C1 segment of cervical spinal cord (tissue), 14 donors: ENCODE data around the gene TTC22.
A peak's percentile ranks its signal among the peaks of the same experiment; 100 is the strongest.

Experiments
- DNase-seq, 14 donors: peaks; one replicate each; lab custom pipeline; 2025; lab: John Stamatoyannopoulos, UW

Gene TTC22

DNA sequence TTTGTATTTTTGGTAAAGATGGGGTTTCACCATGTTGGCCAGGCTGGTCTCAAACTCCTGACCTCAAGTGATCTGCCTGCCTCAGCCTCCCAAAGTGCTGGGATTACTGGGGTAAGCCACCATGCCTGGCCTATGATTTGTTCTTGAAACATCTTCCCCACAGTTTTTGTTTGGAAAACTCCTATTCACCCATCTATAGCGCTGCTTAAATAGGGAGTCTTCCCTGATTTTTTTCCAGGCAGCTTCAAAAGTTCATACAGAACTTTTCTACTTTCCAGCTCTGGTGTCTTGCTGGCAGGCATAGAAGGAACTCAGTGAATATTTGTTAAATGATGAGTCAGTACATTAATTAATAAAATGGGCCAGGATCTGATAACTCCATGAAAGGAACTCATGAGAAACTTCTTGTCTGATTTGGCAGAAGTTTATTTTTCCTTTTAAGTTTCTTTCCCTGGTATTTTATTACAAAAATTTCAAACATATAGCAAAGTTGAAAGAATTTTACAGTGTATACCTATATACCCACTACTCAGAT is 33.0 kb upstream of the TTC22 start:
- no peak for DNase-seq

- DNase-seq, result no peak
These were observed 32.0 kb upstream of the TTC22 start for GRCh38 chr1:54833121-54833520.

DNA sequence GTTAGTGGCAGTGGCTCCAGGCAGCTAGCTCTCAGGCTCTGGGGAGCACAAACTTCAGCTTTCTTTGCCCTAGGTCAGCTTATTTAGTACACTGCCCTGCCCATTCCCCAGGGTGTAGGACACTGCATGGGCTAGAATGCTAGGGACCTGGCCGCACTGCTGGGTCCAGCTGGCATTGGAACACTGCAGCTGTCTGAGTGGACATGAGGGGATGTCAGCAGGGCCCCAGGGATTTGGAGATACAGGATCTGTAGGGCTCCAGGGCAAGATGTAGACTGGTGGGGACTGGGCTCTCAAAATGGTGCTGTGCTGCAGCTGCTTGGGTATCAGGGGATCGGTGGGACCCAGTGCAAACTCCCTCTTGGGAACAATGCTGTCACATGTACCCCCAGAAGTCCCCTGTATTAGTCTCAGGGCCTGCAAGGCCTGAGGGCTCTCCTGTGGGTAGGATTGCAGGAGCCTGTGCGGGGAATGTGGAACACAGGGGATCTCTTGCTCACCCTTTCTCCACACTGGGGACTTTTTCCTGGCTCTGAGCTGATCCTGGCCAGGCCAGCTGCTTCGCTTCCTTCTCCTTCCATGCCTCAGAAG is 25.2 kb upstream of the TTC22 start:
- no peak for DNase-seq

DNA sequence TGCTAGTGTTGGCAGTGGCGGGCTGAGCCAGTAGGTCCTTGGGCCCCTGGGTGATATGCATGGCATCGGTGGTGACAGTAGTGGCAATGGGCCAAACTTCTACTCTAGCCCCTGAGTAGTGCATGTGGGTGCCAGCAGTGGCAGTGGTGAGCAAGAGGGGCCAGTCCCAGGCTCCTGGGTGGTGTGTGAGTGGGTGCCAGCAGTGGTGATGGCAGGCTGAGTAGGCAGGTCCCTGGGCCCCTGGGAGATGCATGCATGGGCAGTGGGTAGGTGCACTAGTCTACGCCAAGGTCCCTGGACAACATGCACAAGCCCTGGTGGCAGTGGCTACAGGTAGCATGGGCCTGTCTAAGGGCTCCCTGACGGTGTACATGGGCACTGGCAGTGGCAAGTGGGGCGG is 24.6 kb upstream of the TTC22 start:
- DNase-seq, result no peak

DNA sequence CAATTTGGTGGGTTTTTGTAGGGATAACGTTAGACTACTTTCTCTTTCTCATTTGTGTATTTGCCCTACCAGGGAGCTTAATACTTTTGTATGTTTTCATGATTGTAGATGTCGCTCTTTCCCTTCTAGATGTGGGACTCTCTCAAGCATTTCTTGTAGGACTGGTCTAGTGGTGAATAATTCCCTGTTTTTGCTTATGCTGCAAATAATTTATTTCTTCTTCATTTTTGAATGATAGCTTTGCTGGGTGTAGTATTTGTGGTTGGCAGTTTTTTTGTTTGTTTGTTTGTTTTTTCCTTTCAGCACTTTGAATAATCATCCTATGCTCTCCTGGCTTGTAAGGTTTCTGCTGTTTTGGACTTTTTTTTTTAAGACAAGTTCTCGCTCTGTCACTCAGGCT is 22.5 kb upstream of the TTC22 start:
- no peak for DNase-seq

GRCh38 chr1:54819733-54820132 is 18.6 kb upstream of the TTC22 start:
- DNase-seq, result no peak

- no peak for DNase-seq
These were observed 18.0 kb upstream of the TTC22 start for GRCh38 chr1:54819195-54819536.

- DNase-seq, result no peak
These were observed 17.5 kb upstream of the TTC22 start for GRCh38 chr1:54818461-54819194.

DNA sequence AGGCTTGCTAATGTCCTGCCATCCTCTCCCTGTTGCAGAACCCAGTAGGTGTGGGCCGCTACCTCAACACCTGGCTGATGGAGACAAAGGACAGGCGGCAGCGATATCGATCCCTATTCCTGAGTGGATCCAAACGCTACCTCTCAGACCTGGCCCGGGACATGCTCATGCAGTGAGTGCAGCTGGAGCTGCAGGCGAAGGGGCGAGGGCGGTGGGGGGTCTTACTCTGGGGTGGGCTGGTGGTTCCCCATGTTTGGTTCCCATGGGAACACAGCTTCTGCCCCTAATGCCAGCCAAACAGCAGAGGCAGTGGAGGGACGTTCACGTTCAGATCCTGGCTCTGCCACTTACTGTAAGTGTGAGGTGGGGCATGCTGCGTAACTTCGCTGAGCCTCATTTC is 15.8 kb upstream of the TTC22 start:
- no peak for DNase-seq

- DNase-seq, result no peak
These were observed 15.0 kb upstream of the TTC22 start for GRCh38 chr1:54816130-54816529.

GRCh38 chr1:54815086-54815876 is 14.2 kb upstream of the TTC22 start:
- DNase-seq, result no peak

DNA sequence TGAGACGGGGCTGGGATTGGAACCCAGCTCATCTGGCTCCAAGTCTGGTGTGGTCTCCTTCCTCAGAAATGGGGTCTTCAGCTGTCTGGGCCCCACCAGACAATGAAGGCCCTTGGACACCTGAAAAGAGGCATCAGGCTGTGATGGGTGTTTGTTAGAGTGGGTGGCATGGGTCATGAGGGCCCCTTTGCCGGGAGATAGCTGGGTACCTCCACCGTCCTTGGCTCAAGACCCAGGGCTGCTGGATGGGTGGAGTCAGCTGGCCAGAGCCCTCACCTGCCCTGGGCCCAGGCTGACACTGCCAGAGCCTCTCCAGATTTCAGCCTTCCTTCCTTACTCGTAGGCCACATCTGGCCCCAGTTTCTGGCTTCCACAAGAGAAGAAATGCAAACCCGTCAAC is 13.4 kb upstream of the TTC22 start:
- DNase-seq, result no peak

DNA sequence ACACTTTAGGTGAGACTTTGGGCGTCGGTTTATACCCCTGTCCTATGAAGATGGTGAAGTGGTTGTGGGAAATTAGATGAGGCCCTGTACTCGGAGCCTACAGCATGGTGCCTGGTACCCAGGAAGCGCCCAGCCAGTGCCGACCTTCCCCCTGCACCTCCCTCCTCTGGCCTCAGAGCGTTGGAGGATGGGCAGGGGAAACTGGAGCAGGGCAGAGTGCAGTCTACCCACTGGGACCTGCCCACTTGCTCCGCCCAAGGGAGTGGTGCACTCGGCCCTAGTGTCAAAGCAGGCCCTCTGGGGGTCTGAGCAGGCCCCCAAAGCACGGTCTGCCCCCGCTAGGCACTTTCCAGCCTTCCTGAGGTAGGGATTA is 13.0 kb upstream of the TTC22 start:
- DNase-seq, result no peak

GRCh38 chr1:54813485-54814125 is 12.5 kb upstream of the TTC22 start:
- no peak for DNase-seq

DNA sequence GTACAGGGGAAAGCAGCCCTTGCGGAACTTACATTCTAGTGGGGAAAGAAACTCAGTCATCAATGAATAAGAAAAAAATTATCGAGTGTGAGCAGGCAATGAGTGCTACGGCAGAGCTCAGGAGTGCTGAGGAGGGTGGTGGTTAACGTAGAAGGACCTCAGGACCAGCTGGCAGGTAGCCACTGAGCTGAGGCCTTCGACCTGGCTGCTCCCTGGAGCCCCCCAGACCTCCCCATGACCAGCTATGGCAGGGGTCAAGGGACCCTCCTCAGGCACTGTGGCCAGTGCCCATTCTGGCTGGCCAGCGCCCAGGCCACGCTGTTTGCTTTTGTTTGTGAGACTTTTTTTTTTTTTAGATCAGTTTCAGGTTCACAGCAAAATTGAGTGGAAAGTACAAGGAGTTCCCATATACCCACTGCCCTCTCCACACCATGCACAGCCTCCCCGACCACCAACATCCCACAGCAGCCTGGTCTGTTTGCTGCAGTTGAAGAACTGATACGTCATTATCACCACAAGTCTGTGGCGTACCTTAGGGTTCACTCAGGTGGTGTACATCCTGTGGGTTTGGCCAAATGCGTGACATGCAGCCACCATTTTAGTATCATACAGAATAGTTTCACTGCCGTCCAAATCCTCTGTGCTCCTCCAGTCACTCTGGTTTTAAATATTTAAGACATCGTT is 11.8 kb upstream of the TTC22 start:
- no peak for DNase-seq

GRCh38 chr1:54811739-54812655 is 10.9 kb upstream of the TTC22 start:
- DNase-seq, result no peak

- no peak for DNase-seq
These were observed 9.9 kb upstream of the TTC22 start for GRCh38 chr1:54811066-54811465.

- peak in 9 of 14 donors; percentile 8 to 63 (median 20) for DNase-seq
These were observed 9.2 kb upstream of the TTC22 start for GRCh38 chr1:54810153-54810942.

- no peak for DNase-seq
These were observed 8.5 kb upstream of the TTC22 start for GRCh38 chr1:54809496-54810074.
